IPS-NIHi11 (cell line): Measurements from ENCODE around the gene NUP133.
"Not testable (repeated sequence)": the region's sequence is repeated elsewhere in the genome, so short reads cannot be mapped to it uniquely, and the experiment has no call there.

ENCODE experiments used
- DNase-seq: peaks from one replicate; pipeline ENCODE4 v3.0.0; 2012; ENCODE audit warnings: mixed read lengths, low spot score

Gene NUP133

GRCh38 chr1:229412056-229412455 lies 96.1 kb downstream of the NUP133 start:
- DNase-seq, result peak; percentile 62

DNA sequence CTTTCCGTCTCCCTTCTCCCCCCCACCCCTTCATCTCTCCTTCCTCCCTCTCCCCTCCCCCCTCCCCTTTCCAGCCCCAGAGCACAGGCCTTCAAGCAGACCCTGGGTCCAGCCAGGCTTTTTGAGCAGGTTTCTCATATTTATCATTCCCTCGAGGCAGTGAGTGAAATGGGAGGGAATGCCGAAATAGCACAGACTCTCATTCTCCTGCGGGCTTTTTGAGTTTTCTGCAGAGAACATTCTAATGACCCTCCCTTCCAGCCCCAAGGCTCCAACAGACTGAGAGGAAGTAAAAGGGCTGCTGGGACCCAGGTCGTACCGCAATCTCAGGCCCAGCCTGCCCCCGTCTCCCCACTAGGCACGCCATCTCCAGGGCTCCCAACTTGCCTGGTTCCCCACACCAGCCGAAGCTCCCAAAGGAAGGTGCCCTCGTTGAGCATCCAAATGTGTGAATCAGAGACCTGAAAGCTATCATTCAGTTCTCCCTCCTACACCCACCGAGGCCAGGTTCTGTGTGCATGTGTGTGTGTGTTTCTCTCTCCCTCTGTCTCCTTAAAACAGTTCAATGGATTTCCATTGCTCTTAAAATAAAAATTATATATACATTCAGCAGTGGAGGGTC lies 96.6 kb downstream of the NUP133 start:
- no peak for DNase-seq

- DNase-seq, result peak; percentile 58
Measured at GRCh38 chr1:229410692-229411433, 97.3 kb downstream of the NUP133 start.

DNA sequence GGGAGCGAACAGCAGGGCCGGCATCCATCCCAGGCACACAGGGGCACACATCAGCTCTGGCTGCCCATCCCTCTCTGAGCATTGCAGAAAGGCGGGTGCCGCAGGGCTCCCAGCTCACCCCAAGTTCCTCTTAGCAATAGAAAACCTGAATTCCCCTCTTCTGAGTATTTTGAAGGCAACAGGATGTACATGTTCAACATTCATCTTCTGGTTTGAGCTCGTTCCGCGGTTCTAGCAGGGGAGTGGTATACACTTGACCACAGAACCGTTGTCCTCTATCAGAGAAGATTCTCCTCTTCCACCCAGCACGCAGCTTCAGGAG lies 97.8 kb downstream of the NUP133 start:
- DNase-seq, result no peak

- no peak for DNase-seq
Measured at GRCh38 chr1:229409616-229410369, 98.3 kb downstream of the NUP133 start.

GRCh38 chr1:229408458-229409037 lies 99.6 kb downstream of the NUP133 start:
- no peak for DNase-seq

- DNase-seq, result peak; percentile 28
Measured at GRCh38 chr1:229407206-229408026, 100.7 kb downstream of the NUP133 start.

GRCh38 chr1:229406798-229407197 lies 101.3 kb downstream of the NUP133 start:
- DNase-seq, result no peak

- no peak for DNase-seq
Measured at GRCh38 chr1:229403573-229403972, 104.6 kb downstream of the NUP133 start.

DNA sequence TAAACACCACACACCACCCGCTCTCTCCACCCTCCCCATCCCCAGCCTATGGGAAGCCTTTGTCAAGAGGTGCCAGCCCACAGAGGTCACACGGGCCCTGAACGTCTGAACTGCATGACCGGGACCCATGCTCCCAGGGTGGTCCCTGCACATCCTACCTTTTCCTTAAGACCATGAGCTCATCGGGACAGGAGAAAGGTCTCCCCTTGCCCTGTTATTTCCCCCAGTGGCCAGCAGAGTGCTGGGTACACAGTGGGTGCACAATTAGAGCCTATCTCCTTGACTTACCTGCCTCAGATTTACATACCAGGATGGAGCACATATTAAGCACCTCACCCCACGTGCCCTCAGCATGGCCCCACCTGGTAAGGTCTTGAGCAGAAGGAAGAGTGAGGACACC lies 105.1 kb downstream of the NUP133 start:
- DNase-seq, result no peak

- not testable (repeated sequence) for DNase-seq
Measured at GRCh38 chr1:229402329-229402728, 105.8 kb downstream of the NUP133 start.

DNA sequence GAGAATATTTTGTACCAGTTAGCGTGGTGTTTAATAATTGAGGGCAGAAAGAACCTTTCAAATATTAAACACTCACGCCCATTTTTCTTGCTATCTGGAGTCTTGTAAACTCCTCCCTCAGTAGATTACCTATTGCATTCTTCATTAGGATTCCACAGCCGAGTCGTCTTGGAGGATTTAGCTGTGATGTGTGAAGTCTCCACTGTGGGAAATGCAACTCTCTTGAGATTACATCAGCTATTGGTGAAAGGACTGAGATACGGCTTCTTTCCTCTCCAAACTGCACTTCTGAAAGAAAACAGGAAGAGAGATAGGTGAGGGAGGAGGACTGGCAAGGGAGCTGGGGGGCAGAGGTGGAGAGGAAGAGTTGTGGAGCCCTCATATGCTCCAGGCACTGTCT lies 110.4 kb downstream of the NUP133 start:
- DNase-seq, result no peak

GRCh38 chr1:229396585-229397206 lies 111.4 kb downstream of the NUP133 start:
- DNase-seq, result no peak

DNA sequence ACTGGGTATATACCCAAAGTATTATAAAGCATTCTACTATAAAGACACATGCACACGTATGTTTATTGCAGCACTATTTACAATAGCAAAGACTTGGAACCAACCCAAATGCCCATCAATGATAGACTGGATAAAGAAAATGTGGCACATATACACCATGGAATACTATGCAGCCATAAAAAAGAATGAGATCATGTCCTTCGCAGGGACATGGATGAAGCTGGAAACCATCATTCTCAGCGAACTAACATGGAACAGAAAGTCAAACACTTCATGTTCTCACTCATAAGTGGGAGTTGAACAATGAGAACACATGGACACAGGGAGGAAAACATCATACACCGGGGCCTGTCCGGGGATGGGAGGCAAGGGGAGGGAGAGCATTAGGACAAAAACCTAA lies 113.6 kb downstream of the NUP133 start:
- not testable (repeated sequence) for DNase-seq

DNA sequence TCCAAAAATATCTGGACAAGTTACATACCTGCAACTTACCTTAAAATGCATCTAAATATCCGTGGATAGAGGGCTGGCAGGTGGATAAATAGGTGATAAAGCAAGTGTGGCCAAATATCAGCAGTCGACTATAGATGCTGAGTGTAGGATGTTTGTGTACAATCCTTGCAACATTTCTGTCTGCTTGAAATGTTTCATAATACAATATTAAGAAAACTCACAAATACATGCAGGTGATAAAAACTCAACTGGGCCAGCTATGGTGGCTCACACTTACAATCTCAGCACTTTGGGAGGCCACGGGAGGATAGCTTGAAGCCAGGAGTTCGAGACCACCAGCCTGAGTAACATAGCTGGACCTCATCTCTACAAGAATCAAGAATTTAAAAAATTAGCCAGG lies 115.2 kb downstream of the NUP133 start:
- DNase-seq, result no peak
